Lower lobe of right lung (tissue), 2 donors: ENCODE results near the gene PRKCH. TPM values are rescaled to one million over a fixed set of nuclear protein-coding genes. Genes with fewer than 3 reads are reported as not detected.

ENCODE experiments used
- ATAC-seq, 2 donors: fragments of 200-7000 bp; cut with Tn5 transposase; one replicate each; pipeline ENCODE4 v1.9.1; 2020 to 2022; ENCODE audit warnings: mild to moderate bottlenecking in 2 of 2, moderate library complexity in 2 of 2
- DNase-seq: peaks from one replicate; pipeline ENCODE4 v3.0.0-alpha.2; 2020
- H3K27ac ChIP-seq: fragments of 200-600 bp; one replicate; pipeline ENCODE4 v1.8.0; 2022
- H3K27me3 ChIP-seq: fragments of 200-600 bp; one replicate; pipeline ENCODE4 v1.8.0; 2022; ENCODE audit warnings: low read depth
- H3K36me3 ChIP-seq: fragments of 200-600 bp; one replicate; pipeline ENCODE4 v1.8.0; 2022; ENCODE audit warnings: mild to moderate bottlenecking
- H3K4me1 ChIP-seq: fragments of 200-600 bp; one replicate; pipeline ENCODE4 v1.8.0; 2022
- H3K4me3 ChIP-seq: fragments of 200-600 bp; one replicate; pipeline ENCODE4 v1.8.0; 2022; ENCODE audit warnings: mild to moderate bottlenecking
- H3K9me3 ChIP-seq: fragments of 200-600 bp; one replicate; pipeline ENCODE4 v1.8.0; 2022
- intact Hi-C: fragments of 100-400 bp; cut with DNase I; formaldehyde crosslinking; loops from one replicate; pipeline ENCODE4 v1.11.0; 2022
- total RNA-seq: library from RNA; stranded (reverse); fragmentation: NEBNext Ultra II Directional; extraction: Animal tissue kit (Norgen Biotek cat#: 25700); gene quantifications from one replicate; pipeline ENCODE4 v1.2.1, GENCODE V29; 2021
- TF ChIP-seq, protein P1 (sequence below): fragments of 200-600 bp; IDR thresholded peaks from one replicate; pipeline ENCODE4 v1.8.0; 2022; ENCODE audit warnings: antibody characterized with exemption, mild to moderate bottlenecking
- donor health status: DM: no; HTN: yes; CAD: no; lungs with severe emphysema.

Gene PRKCH
- total RNA-seq, 1 donor from 2014 or later: 60.9 TPM

DNA sequence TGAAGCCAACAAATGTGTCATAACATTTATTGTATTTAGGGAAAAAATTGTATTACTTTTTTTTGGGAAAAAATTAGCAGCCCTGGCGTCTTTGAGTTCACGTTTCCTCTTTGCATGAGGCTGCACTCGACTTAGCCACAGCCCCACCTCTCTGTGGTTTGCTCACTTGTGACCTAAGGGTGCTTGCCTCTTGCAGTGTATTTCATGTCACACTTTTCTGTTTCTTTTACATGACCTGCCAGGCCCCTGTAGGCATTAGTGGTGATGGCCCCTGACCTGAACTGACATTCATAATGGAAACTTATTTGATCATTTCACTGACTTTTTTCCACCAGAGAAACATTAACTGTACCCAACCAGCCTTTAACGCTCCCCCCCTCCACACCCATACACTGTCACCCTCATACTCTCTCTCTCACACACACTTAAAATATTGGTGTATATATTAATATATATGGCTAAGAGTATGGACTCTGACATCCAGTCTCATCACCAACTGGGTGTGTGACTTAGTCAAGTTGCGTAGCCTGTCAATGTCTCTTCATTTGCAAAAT is 122.9 kb downstream of the PRKCH start:
- TF ChIP-seq, protein P1, sequence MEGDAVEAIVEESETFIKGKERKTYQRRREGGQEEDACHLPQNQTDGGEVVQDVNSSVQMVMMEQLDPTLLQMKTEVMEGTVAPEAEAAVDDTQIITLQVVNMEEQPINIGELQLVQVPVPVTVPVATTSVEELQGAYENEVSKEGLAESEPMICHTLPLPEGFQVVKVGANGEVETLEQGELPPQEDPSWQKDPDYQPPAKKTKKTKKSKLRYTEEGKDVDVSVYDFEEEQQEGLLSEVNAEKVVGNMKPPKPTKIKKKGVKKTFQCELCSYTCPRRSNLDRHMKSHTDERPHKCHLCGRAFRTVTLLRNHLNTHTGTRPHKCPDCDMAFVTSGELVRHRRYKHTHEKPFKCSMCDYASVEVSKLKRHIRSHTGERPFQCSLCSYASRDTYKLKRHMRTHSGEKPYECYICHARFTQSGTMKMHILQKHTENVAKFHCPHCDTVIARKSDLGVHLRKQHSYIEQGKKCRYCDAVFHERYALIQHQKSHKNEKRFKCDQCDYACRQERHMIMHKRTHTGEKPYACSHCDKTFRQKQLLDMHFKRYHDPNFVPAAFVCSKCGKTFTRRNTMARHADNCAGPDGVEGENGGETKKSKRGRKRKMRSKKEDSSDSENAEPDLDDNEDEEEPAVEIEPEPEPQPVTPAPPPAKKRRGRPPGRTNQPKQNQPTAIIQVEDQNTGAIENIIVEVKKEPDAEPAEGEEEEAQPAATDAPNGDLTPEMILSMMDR: no peak
- H3K4me3 ChIP-seq: no peak overlapping the region
- no peaks in the 10 kb centered on the region for H3K36me3 ChIP-seq
- no peaks in the 10 kb centered on the region for H3K27me3 ChIP-seq
- H3K4me1 ChIP-seq: peaks cover 58% of the 10 kb centered on the region
- ATAC-seq (peak; percentile 76 to 86), DNase-seq (peak; percentile 60)
- no peak overlapping the region for H3K27ac ChIP-seq
- intact Hi-C loops: no loop called here
- no peaks in the 10 kb centered on the region for H3K9me3 ChIP-seq

DNA sequence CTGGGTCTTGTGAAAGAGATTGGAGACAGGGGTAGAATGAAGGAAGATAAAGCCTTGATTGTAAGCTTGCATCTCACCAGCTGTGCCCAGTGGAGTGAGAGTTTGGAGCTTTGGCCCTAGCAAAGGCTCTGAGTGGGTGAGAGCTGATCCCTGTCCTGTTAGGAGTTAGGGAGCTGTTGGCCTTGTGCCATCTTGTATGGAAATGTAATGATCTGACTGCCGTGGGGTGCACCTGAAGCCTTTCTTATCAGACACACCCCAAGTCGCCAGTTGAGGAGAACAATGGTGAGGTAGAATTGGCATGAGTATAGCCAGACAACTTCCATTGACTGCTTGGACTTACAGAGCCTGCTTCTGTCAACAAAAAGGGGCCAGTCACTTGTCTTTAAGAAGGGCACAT is 130.1 kb downstream of the PRKCH start:
- intact Hi-C loops: no loop called here

DNA sequence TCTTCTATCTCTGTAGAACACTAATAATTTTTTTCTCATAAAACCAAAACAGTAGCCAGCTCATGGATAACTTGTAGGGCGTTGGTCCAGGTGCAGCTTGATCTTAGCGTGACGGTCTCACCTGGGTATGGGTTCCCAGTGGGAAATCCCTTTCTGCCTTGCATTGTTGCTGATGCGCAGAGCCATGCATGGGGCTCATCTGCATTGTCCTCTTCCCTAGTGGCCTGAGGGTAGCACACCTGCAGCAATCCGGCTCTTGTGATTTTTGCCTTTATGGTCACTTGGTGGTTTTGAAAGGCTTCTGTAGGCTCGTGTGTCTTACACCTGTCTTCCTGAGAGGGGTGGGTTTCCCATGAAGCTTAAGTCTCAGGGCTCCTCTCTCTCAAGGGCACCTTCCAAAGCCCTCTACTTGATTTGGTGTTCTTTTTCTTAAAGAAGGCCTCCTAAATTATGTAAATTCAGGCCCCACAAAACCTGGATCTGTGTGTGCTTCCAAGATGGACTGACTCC is 130.6 kb downstream of the PRKCH start:
- TF ChIP-seq, protein P1: no peak
- no peak for DNase-seq
- intact Hi-C loops: no loop called here
- no peaks in the 10 kb centered on the region for H3K9me3 ChIP-seq
- no peak overlapping the region for H3K4me3 ChIP-seq
- ATAC-seq: no peak
- peaks cover 4% of the 10 kb centered on the region for H3K4me1 ChIP-seq
- no peak overlapping the region for H3K27ac ChIP-seq
- peaks cover 6% of the 10 kb centered on the region for H3K36me3 ChIP-seq
- no peaks in the 10 kb centered on the region for H3K27me3 ChIP-seq

More for the DNA sequence above, 130.1 kb downstream of the PRKCH start:
- H3K4me1 ChIP-seq: peaks cover 4% of the 10 kb centered on the region
- no peak overlapping the region for H3K4me3 ChIP-seq
- no peaks in the 10 kb centered on the region for H3K9me3 ChIP-seq
- DNase-seq (no peak), ATAC-seq (no peak)
- H3K27me3 ChIP-seq: no peaks in the 10 kb centered on the region
- TF ChIP-seq, protein P1: no peak
- H3K27ac ChIP-seq: no peak overlapping the region
- peaks cover 5% of the 10 kb centered on the region for H3K36me3 ChIP-seq

DNA sequence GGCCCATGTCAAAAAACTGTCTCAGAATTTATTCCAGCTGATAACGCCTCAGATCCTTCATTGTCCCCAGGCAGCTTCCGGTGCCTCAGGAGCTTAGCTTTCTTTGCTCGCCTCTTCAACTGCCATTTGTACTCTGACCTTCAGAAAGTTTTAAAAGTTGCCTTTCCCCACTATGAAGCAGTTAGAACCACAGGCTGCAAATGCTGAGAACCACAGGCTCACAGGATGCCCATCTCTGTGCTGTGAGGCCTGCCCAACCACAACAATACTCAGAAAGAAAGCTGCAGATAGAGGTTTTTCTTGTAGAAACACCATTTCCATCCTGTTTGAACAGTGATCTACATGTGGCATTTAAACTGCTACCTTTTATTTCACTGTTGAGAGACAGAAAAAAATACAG is 131.1 kb downstream of the PRKCH start:
- Histone ChIP-seq H3K4me1 (peaks cover 4% of the 10 kb centered on the region), H3K9me3 (no peaks in the 10 kb centered on the region), H3K36me3 (peaks cover 11% of the 10 kb centered on the region), H3K27me3 (no peaks in the 10 kb centered on the region), H3K27ac (no peak overlapping the region), H3K4me3 (no peak overlapping the region)
- TF ChIP-seq, protein P1: no peak
- DNase-seq (no peak), ATAC-seq (peak; percentile 12 to 34)
- intact Hi-C loops: no loop called here

DNA sequence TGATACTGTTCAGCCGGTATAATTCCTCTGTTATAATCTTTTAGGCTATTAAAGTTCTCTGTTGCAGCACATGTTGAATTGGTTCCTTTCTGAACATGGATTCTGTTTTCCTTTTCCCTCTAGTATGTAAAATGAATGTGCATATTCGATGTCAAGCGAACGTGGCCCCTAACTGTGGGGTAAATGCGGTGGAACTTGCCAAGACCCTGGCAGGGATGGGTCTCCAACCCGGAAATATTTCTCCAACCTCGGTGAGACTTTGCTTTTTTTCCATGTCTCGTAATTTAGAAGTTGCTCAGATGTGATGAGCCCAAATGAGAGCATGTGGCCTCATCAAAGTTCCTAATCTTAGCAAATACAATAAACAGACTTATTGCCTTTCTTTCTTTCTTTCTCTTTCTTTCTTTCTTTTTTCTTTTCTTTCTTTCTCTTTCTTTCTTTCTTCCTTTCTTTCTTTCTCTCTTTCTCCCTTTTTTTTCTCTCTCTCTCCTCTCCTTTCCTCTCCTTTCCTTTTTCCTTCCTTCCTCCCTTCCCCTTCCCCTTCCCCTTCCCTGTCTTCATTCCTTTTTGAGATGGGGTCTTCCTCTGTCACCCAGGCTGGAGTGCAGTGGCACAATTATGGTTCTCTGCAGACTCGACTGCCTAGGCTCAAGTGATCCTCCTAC is 131.9 kb downstream of the PRKCH start:
- Histone ChIP-seq H3K4me3 (no peak overlapping the region), H3K4me1 (peaks cover 4% of the 10 kb centered on the region), H3K36me3 (peaks cover 19% of the 10 kb centered on the region), H3K27me3 (no peaks in the 10 kb centered on the region), H3K9me3 (no peaks in the 10 kb centered on the region), H3K27ac (no peak overlapping the region)
- TF ChIP-seq, protein P1: no peak
- DNase-seq (no peak), ATAC-seq (no peak)
- intact Hi-C loops: no loop called here
